K562 (cell line): ENCODE results near the gene DARS2. TPM values are rescaled to one million over a fixed set of nuclear protein-coding genes. Genes with fewer than 3 reads are reported as not detected.

Experiments used
- ATF2 ChIP-seq: sonication (generic); formaldehyde crosslinking; IDR thresholded peaks from 2 replicates; pipeline ENCODE4 v1.8.1; 2022; ENCODE audit warnings: missing genetic modification reagents
- ATF7 ChIP-seq: fragments of 450-650 bp; IDR thresholded peaks from 2 replicates; pipeline ENCODE4 v1.7.1; 2014; ENCODE audit warnings: mild to moderate bottlenecking, moderate library complexity
- CBFB ChIP-seq: sonication (generic); formaldehyde crosslinking; IDR thresholded peaks from 2 replicates; pipeline ENCODE4 v1.4.0; 2020; ENCODE audit warnings: mild to moderate bottlenecking, missing genetic modification reagents
- CHAMP1 ChIP-seq: fragments of 450-650 bp; IDR thresholded peaks from 2 replicates; pipeline ENCODE4 v1.6.1; 2016; ENCODE audit warnings: mild to moderate bottlenecking
- CLOCK ChIP-seq: fragments of 250-450 bp; sonication (Bioruptor Pico); IDR thresholded peaks from 2 replicates; pipeline ENCODE4 v1.4.0; 2020; ENCODE audit warnings: mild to moderate bottlenecking, moderate library complexity, borderline replicate concordance
- ETS1 ChIP-seq: conservative IDR thresholded peaks from 2 replicates; pipeline ENCODE4 v1.6.1; 2011; ENCODE audit warnings: low read depth, mild to moderate bottlenecking, low read length; ENCODE audit not compliant: control insufficient read depth
- FOXK2 ChIP-seq, 2 experiments: fragments of 450-650 bp; IDR thresholded peaks in 1 of 2; conservative IDR thresholded peaks in 1 of 2; 2 replicates each; pipeline ENCODE4 v1.6.1; 2016; ENCODE audit warnings: low read depth in 2 of 2, mild to moderate bottlenecking in 1 of 2
- GTF2A2 ChIP-seq: IDR thresholded peaks from 2 replicates; pipeline ENCODE4 v1.6.1; 2016; ENCODE audit warnings: mild to moderate bottlenecking, missing genetic modification characterization, missing compliant biosample characterization
- MYC ChIP-seq, 2 experiments: fragments of 250-450 bp in 1 of 2; sonication (Bioruptor Pico) in 1 of 2; IDR thresholded peaks; 2 replicates each; pipeline versions ENCODE4 v1.5.1 to v1.6.1; 2012 to 2021; ENCODE audit warnings: low read depth in 2 of 2, borderline replicate concordance in 1 of 2, improper control_type of control experiment in 1 of 2, low read length in 1 of 2, mild to moderate bottlenecking in 1 of 2, moderate library complexity in 1 of 2
- NFIX ChIP-seq: fragments of 250-450 bp; sonication (Bioruptor Pico); IDR thresholded peaks from 2 replicates; pipeline ENCODE4 v1.4.0; 2020; ENCODE audit warnings: low read depth, mild to moderate bottlenecking, moderate library complexity
- NFRKB ChIP-seq: fragments of 450-650 bp; IDR thresholded peaks from 2 replicates; pipeline ENCODE4 v1.6.1; 2016; ENCODE audit warnings: low read depth
- RBBP5 ChIP-seq: fragments of 200-600 bp; sonication (generic); IDR thresholded peaks from 2 replicates; pipeline ENCODE4 v1.6.1; 2012; ENCODE audit warnings: borderline replicate concordance, mild to moderate bottlenecking, low read length, control low read depth, inconsistent platforms; ENCODE audit not compliant: insufficient read depth, poor library complexity, severe bottlenecking
- SMARCA4 ChIP-seq: fragments of 450-650 bp; IDR thresholded peaks from 2 replicates; pipeline ENCODE4 v1.6.1; 2016
- SMARCA5 ChIP-seq: fragments of 450-650 bp; IDR thresholded peaks from 2 replicates; pipeline ENCODE4 v1.6.1; 2016
- SRSF9 ChIP-seq: fragments of 200-400 bp; formaldehyde crosslinking; IDR thresholded peaks from 2 replicates; pipeline ENCODE4 v1.6.1; 2017; ENCODE audit warnings: low read depth, low read length, borderline replicate concordance
- ZBTB9 ChIP-seq: fragments of 450-650 bp; formaldehyde crosslinking; IDR thresholded peaks from 2 replicates; pipeline ENCODE4 v1.4.0; 2020; ENCODE audit warnings: mild to moderate bottlenecking, moderate library complexity
- ZFP1 ChIP-seq: fragments of 450-650 bp; formaldehyde crosslinking; IDR thresholded peaks from 2 replicates; pipeline ENCODE4 v1.4.0; 2020; ENCODE audit warnings: mild to moderate bottlenecking, mixed read lengths
- ZNF436 ChIP-seq: fragments of 250-450, 450-650 bp; sonication (Bioruptor Pico); formaldehyde crosslinking; IDR thresholded peaks from 2 replicates; pipeline ENCODE4 v1.7.0; 2020; ENCODE audit warnings: mild to moderate bottlenecking
- ZNF707 ChIP-seq: fragments of 250-450 bp; sonication (Bioruptor Pico); conservative IDR thresholded peaks from 2 replicates; pipeline ENCODE4 v1.8.0; 2022; ENCODE audit warnings: inconsistent platforms, mild to moderate bottlenecking, moderate library complexity
- polyA plus RNA-seq, 8 experiments: library from polyadenylated mRNA; depleted of rRNA in 4 of 8; stranded (reverse) in 5 of 8; unstranded in 3 of 8; fragments of >200 nt; fragmentation: Nextera tagmentation in 2 of 8; fragmentation: Illumina TruSeq in 1 of 8; extraction: Ambion mirVana in 2 of 8; extraction: Trizol in 1 of 8; gene quantifications; 2 replicates each; pipeline versions ENCODE4 v1.2.1 to v1.2.3, GENCODE V29; 2011 to 2014; ENCODE audit warnings: inconsistent platforms in 1 of 8, missing spikeins in 1 of 8
- total RNA-seq, 7 experiments: library from RNA; depleted of rRNA in 6 of 7; stranded (reverse); fragments of >200 nt in 6 of 7; fragmentation: Illumina TruSeq in 2 of 7; extraction: Trizol in 2 of 7; gene quantifications; 2 replicates each; pipeline versions ENCODE4 v1.2.1 to v1.2.3, GENCODE V29; 2011 to 2021; ENCODE audit warnings: low replicate concordance in 1 of 7

Gene DARS2
- total and polyA plus RNA-seq, 9 of the 15 experiments (the other 6 are each of a cell fraction or from before 2014, with no cell fraction given), result 36.4 to 96.7 (median 68.6) TPM

- peak; percentile 99 for TF ChIP-seq RBBP5
- TF ChIP-seq ATF2 (CRISPR knock-in tag), result no peak
- TF ChIP-seq SMARCA4, result no peak
- TF ChIP-seq CBFB (CRISPR knock-in tag), result no peak; the same call in 1 of the 2 replicates
- TF ChIP-seq ZNF707 (CRISPR knock-in tag), result no peak
- peak; percentile 88 to 90 for TF ChIP-seq FOXK2 (conservative IDR thresholded peaks at IDR 0.05 in 1 of 2, IDR thresholded peaks at IDR 0.05 in 1 of 2; ENCODE audit: low read depth in 2 of 2)
- TF ChIP-seq MYC (IDR thresholded peaks at IDR 0.05; ENCODE audit: low read depth, low read length), result peak; percentile 98
- TF ChIP-seq MYC (CRISPR knock-in tag; IDR thresholded peaks at IDR 0.05; ENCODE audit: borderline replicate concordance, low read depth), result peak; percentile 98
- peak; percentile 89 for TF ChIP-seq ZBTB9
- TF ChIP-seq SRSF9, result no peak
- TF ChIP-seq NFIX, result no peak
- TF ChIP-seq GTF2A2 (tag), result peak; percentile 98
- peak; percentile 63; the same call in 1 of the 2 replicates for TF ChIP-seq CHAMP1
- TF ChIP-seq SMARCA5, result no peak
- TF ChIP-seq CLOCK, result no peak
- TF ChIP-seq NFRKB, result peak; percentile 96
- peak; percentile 99 for TF ChIP-seq ATF7
- peak; percentile 83 for TF ChIP-seq ETS1
- TF ChIP-seq ZFP1 (CRISPR knock-in tag), result no peak
- TF ChIP-seq ZNF436 (CRISPR knock-in tag), result peak; percentile 80
Measured at GRCh38 chr1:173867753-173868265, 43.3 kb downstream of the DARS2 start, which contains the start of gene GAS5 (continued).
